Measurements from ENCODE around the gene MIA. TPM values are rescaled to one million over a fixed set of nuclear protein-coding genes. Genes with fewer than 3 reads are reported as not detected.

MIA gene
- total and polyA plus RNA-seq, 9 of the 15 experiments (the other 6 are each of a cell fraction or from before 2014, with no cell fraction given), result 0.21 TPM; not detected in 8

GRCh38 chr19:40815223-40815622 is 39.9 kb downstream of the MIA start:
- POLR2A ChIA-PET, result interaction anchor here (1.9 kb wide), 1 partner anchor 9 kb away, joined by 10 read pairs; no protein-coding TSS in a partner anchor
- Histone ChIP-seq H3K27ac (ENCODE audit: extremely low read depth, low read depth, low read length) (no peak overlapping the region), H3K9me3 (replicated peaks; ENCODE audit: control insufficient read depth, insufficient read depth, low read depth, low read length) (no peaks in the 10 kb centered on the region), H3K4me2 (ENCODE audit: insufficient read depth, low read length) (no peak overlapping the region), H3K9ac (ENCODE audit: insufficient read depth in 1 of 2, low read depth in 2 of 2, low read length in 2 of 2) (0 out of 4 replicates have a peak overlapping the region, but pooled peaks of 1 of the 2 experiments have one; percentile 52), H3K79me2 (ENCODE audit: control insufficient read depth, insufficient read depth, low read length) (no peaks in the 10 kb centered on the region), H3K4me3 (no peak overlapping the region), H3K9me1 (ENCODE audit: control insufficient read depth, insufficient read depth, low read length) (no peaks in the 10 kb centered on the region), H2AFZ (ENCODE audit: low read depth, low read length) (no peak overlapping the region), H3K36me3 (ENCODE audit: control insufficient read depth, insufficient read depth, low read length) (no peaks in the 10 kb centered on the region), H4K20me1 (replicated peaks; ENCODE audit: control insufficient read depth, insufficient read depth, low read length) (no peaks in the 10 kb centered on the region), H3K4me1 (replicated peaks in 1 of 2; ENCODE audit: control insufficient read depth in 2 of 2, insufficient read depth in 2 of 2, low read length in 2 of 2) (peaks cover 16 to 36% of the 10 kb centered on the region in 2 experiments; a peak in 4 of 5 replicates), H3K27me3 (ENCODE audit: control insufficient read depth in 2 of 2, insufficient read depth in 2 of 2, low read length in 2 of 2) (no peaks in the 10 kb centered on the region)
- BruUV-seq (replicated peaks), result no TSS peak
- FAIRE-seq (no peak), DNase-seq (ENCODE audit: extremely low read depth in 1 of 4, low spot score in 3 of 4) (no peak), ATAC-seq (no peak)
- intact Hi-C loops (cut with micrococcal nuclease) (no loop called here), in situ Hi-C loops (cut with MboI) (no loop called here)
- CTCF ChIA-PET (ENCODE audit: low intra/inter-chr PET ratio), result no interaction called here
- no peak for TF ChIP-seq TEAD2 (tag; IDR thresholded peaks at IDR 0.05)
- no peak for TF ChIP-seq ZNF778 (CRISPR knock-in tag; IDR thresholded peaks at IDR 0.05)
- no peak for TF ChIP-seq HES1 (IDR thresholded peaks at IDR 0.05; ENCODE audit: low read depth)
- no peak for TF ChIP-seq MTF1 (CRISPR knock-in tag; IDR thresholded peaks at IDR 0.05; ENCODE audit: borderline replicate concordance)
- TF ChIP-seq, protein P1, sequence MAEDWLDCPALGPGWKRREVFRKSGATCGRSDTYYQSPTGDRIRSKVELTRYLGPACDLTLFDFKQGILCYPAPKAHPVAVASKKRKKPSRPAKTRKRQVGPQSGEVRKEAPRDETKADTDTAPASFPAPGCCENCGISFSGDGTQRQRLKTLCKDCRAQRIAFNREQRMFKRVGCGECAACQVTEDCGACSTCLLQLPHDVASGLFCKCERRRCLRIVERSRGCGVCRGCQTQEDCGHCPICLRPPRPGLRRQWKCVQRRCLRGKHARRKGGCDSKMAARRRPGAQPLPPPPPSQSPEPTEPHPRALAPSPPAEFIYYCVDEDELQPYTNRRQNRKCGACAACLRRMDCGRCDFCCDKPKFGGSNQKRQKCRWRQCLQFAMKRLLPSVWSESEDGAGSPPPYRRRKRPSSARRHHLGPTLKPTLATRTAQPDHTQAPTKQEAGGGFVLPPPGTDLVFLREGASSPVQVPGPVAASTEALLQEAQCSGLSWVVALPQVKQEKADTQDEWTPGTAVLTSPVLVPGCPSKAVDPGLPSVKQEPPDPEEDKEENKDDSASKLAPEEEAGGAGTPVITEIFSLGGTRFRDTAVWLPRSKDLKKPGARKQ (CRISPR knock-in tag; IDR thresholded peaks at IDR 0.05), result no peak
- TF ChIP-seq ZKSCAN1 (IDR thresholded peaks at IDR 0.05; ENCODE audit: low read depth, low read length), result no peak
- TF ChIP-seq CHD4 (IDR thresholded peaks at IDR 0.05; ENCODE audit: insufficient read depth, insufficient replicate concordance, low read depth, low read length, poor library complexity, severe bottlenecking), result no peak
- TF ChIP-seq MYBL2 (IDR thresholded peaks at IDR 0.05; ENCODE audit: low read depth), result no peak
- no peak for TF ChIP-seq MYBL2 (CRISPR knock-in tag; IDR thresholded peaks at IDR 0.05; ENCODE audit: borderline replicate concordance)
- no peak for TF ChIP-seq ZFP36 (IDR thresholded peaks at IDR 0.05; ENCODE audit: low read depth, low read length, partially characterized antibody)
- no peak for TF ChIP-seq ZNF174 (CRISPR knock-in tag; IDR thresholded peaks at IDR 0.05)
- TF ChIP-seq, protein P2, sequence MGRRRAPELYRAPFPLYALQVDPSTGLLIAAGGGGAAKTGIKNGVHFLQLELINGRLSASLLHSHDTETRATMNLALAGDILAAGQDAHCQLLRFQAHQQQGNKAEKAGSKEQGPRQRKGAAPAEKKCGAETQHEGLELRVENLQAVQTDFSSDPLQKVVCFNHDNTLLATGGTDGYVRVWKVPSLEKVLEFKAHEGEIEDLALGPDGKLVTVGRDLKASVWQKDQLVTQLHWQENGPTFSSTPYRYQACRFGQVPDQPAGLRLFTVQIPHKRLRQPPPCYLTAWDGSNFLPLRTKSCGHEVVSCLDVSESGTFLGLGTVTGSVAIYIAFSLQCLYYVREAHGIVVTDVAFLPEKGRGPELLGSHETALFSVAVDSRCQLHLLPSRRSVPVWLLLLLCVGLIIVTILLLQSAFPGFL (CRISPR knock-in tag; IDR thresholded peaks at IDR 0.05), result no peak
- TF ChIP-seq, protein P3, sequence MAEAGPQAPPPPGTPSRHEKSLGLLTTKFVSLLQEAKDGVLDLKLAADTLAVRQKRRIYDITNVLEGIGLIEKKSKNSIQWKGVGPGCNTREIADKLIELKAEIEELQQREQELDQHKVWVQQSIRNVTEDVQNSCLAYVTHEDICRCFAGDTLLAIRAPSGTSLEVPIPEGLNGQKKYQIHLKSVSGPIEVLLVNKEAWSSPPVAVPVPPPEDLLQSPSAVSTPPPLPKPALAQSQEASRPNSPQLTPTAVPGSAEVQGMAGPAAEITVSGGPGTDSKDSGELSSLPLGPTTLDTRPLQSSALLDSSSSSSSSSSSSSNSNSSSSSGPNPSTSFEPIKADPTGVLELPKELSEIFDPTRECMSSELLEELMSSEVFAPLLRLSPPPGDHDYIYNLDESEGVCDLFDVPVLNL (CRISPR knock-in tag; IDR thresholded peaks at IDR 0.05; ENCODE audit: low read depth), result no peak
- no peak for TF ChIP-seq NFIC (IDR thresholded peaks at IDR 0.05)
- no peak for TF ChIP-seq ARID3B (CRISPR knock-in tag; IDR thresholded peaks at IDR 0.05; ENCODE audit: borderline replicate concordance)
- TF ChIP-seq ZNF699 (CRISPR knock-in tag; IDR thresholded peaks at IDR 0.05; ENCODE audit: insufficient replicate concordance), result no peak
- WGBS (ENCODE audit: insufficient coverage, low coverage, missing lambda C conversion rate), result 55% methylated on average over 3 of the region's 4 CpGs

Measured in K562 (cell line).